HG03060 (cell line): ENCODE results near the gene RB1.
"Not testable (repeated sequence)": the region's sequence is repeated elsewhere in the genome, so short reads cannot be mapped to it uniquely, and the experiment has no call there.

Experiments
- ATAC-seq: cut with Tn5 transposase; IDR thresholded peaks from one replicate; pipeline ENCODE4 v1.9.1; 2021; ENCODE audit warnings: low read depth, moderate number of reproducible peaks; ENCODE audit not compliant: unreplicated experiment

Gene RB1

DNA sequence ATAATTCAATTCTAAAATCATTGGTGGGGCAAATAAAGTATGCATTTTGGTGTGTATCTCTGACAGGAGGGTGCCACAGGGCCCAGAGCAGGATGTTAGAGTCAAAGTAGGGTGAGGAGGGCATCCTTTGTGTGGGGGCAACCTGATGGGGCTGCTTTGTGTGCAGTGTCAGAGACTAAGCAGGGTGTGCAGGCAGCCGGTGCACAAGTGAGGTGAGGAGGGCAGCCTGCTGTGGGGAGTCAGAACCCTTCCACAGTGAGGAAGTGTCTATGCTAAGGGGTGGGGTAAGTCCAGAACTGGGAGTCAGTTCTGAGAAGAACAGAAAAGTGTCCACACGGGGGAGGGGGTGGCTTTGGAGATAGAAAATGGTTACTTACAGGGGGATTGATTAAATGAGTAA is 40.7 kb downstream of the RB1 start:
- ATAC-seq, result no peak

- ATAC-seq, result no peak
These were observed 43.0 kb downstream of the RB1 start for GRCh38 chr13:48346583-48346982.

DNA sequence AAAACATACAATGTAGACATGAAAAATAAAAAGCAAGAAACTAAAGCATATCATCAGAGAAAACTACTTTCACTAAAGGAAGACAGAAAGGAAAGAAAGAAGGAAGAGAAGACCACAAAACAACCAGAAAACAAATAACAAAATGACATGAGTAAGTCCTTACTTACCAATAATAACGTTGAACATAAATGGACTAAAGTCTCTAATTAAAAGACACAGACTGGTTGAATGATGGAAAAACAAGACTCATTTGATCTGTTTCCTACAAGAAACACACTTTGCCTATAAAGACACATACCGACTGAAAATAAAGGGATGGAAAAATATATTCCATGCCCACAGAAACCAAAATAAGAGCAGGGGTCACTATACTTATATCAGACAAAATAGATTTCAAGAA is 46.0 kb downstream of the RB1 start:
- no peak for ATAC-seq

GRCh38 chr13:48353590-48353989 is 50.0 kb downstream of the RB1 start:
- no peak for ATAC-seq

GRCh38 chr13:48355524-48355923 is 52.0 kb downstream of the RB1 start:
- not testable (repeated sequence) for ATAC-seq

GRCh38 chr13:48356750-48357149 is 53.2 kb downstream of the RB1 start:
- no peak for ATAC-seq

DNA sequence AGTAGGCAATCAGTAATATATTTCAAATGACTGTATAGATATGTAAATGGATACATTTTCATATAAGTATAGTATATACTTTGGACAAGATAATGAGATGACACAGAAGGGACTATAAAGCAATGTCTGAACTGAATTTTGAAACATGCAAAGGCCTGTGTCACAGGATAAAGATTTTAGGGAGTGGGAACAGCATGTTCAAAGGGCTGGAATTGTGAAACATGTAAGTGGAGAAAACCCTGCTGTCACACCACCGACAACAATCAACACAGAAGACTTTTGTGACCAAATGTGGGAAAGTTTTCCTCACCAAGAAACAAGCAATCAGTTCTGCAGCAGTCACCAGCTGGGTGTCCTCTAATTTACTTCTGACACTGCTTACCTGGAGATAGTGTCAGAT is 66.4 kb downstream of the RB1 start:
- no peak for ATAC-seq

- no peak for ATAC-seq
These were observed 67.3 kb downstream of the RB1 start for GRCh38 chr13:48370815-48371214.

DNA sequence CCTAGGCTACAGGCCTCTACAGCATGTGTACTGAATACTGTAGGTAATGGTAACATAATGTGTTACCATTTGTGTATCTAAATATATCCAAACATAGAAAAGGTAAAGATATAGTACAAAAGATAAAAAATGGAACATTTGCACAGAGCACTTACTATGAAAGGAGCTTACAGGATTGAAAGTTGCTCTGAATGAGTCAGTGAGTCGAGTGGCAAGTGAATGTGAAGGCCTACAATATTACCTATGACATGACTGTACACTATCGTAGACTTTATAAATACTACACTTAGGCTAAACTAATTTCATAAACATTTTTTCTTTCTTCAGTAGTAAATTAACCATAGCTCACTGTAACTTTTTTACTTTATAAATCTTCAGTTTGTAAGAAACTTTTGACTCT is 74.3 kb downstream of the RB1 start:
- ATAC-seq, result no peak

DNA sequence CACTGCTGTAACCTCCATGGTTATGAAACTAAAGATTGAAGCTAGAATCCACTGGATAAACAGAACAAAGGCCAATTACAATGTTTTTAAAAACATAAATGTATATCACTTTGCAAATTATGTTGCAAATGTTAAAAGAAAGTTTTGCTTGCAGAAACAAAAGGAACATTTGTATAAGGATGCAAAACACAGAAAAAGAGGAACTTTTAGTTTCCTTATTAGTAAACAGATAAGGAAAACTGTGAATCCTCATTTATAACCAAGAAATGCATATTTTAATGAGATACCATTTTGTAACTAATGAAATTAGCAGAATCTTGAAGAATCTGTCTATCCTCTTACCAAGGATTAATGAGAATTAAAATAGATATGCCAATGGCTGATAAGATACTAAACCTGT is 77.0 kb downstream of the RB1 start:
- ATAC-seq, result no peak

DNA sequence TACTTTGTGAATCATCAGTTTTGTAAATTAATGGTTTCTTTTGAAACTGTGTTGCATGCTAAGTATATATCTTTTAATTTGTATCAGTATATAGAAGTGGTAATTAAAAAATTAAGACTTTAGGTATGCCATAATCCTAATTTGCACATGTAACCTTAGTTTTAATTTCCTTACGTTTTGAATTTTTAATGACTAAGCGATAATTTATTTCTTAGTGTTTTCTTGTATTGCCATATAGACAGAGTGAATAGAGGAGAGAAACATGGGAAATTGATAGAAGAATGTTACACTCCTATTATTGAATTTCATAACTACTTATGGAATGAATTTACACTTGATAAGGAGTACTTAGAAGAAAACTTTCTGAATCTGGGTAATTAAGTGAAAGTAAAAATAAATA is 79.8 kb downstream of the RB1 start:
- no peak for ATAC-seq

GRCh38 chr13:48386816-48387215 is 83.3 kb downstream of the RB1 start:
- ATAC-seq, result no peak

DNA sequence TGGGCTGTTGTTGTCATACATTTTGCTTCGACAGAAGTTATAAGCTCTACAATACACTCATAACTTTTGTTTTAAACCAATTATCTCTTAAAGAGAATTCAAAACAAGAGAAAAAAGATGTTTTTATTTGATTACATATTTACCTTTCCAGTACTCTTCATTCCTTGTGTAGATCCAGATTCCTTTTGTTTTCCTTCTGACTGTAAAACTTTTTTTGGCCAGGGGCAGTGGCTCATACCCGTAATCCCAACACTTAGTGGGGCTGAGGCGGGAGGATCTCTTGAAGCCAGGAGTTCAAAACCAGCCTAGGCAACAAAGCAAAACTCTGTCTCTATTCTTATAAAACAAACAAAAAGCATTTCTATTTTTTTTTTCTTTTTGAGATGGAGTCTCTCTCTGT is 87.7 kb downstream of the RB1 start:
- ATAC-seq, result no peak

DNA sequence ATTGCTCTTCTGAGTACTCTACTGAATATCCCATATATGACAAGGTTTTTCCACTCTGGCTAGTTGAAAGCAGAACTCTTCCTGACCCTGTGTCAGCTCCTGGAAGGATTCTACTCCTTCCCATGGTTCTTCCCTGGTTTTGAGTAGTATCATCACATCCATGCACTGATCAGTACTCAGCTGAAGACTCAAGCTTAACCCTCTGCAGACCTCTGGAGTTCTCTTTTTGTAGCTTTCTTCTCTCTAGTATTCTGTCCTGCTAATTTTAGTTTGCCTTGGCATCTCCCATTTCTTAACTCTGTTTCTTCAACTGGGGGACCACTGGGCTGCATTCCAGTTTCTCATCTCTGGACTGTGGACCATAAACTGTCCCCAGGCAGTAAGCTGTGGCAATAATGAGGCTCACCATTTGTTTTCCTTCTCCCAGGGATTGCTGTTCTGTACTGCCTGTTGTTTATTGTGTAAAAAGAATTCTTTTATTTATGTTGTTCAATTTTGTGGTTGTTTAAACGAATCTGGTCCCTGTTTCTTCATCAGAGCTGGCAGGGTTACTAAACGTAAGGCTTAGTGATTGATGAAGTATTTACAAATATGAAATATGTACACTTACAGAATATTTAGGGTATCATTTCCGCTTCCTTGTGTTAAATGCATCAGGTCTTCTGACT is 89.6 kb downstream of the RB1 start:
- ATAC-seq, result no peak

DNA sequence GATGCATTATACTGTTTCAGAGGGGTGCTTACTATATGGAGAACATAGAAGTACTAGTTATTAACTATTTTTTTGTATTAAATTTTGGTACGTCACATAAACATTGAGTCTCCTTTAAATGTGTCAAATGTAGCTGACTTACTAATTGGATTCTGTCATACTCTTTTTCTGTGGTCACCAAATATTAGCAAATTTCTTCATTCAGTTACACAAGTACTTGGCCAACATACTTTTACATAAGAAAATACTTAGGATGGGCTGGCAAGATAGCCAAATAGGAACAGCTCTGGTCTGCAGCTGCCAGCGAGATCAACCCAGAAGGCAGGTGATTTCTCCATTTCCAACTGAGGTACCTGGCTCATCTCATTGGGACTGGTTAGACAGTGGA is 90.1 kb downstream of the RB1 start:
- no peak for ATAC-seq

- no peak for ATAC-seq
These were observed 94.2 kb downstream of the RB1 start for GRCh38 chr13:48397744-48398143.

GRCh38 chr13:48398450-48399095 is 95.0 kb downstream of the RB1 start:
- no peak for ATAC-seq

GRCh38 chr13:48400090-48400694 is 96.6 kb downstream of the RB1 start:
- no peak for ATAC-seq

DNA sequence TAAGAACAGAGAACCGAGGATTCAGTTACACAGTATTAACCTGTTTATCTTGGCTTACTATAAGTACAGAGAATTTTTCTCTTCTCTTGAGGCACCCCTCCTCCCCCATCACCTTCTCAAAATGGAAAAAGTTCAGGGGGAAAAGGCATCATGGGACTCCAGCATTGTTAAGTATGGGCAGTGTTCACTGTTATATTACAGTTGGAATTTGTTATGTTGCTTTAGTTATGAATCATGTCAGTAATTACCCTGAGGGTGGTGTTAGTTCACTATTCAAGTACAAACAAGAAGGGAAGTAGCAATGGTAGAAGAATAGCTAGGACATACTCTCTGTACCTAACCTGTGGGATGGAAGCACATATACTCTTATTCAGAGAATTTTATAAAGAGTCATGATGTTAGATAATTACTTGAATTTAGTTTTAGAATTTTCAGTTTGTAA is 97.3 kb downstream of the RB1 start:
- peak; percentile 36 for ATAC-seq

- no peak for ATAC-seq
These were observed 97.9 kb downstream of the RB1 start for GRCh38 chr13:48401480-48401879.

DNA sequence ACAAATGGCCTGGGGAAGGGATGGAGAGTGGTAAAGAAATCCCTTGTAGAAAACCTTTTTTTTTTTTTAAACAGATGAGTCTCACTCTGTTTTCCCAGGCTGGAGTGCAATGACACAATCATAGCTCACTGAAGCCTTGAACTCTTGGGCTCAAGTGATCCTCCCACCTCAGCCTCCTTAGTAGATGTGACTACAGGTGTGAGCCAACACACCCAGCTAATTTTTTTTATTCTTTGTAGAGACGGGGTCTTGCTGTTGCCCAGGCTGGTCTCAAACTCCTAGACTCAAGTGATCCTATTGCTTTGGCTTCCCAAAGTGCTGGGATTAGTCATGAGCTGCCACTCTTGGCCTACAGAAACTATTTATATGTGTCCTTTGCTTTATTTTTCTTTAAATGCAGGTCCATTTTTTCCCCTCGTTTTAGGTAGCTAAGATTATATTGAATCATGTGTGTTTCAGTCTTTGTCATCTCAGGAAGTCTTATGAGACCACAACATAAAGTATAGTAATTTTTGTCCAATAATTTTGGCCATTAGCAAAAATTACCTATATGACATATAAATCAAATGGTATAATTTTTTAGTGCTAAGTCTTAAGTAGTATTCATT is 98.9 kb downstream of the RB1 start:
- no peak for ATAC-seq

- no peak for ATAC-seq
These were observed 99.6 kb downstream of the RB1 start for GRCh38 chr13:48403151-48403631.
